ENCODE measurements around the gene AKAP6.

GRCh38 chr14:32608857-32609256 is 279.8 kb downstream of the AKAP6 start:
- TF ChIP-seq, protein P1, sequence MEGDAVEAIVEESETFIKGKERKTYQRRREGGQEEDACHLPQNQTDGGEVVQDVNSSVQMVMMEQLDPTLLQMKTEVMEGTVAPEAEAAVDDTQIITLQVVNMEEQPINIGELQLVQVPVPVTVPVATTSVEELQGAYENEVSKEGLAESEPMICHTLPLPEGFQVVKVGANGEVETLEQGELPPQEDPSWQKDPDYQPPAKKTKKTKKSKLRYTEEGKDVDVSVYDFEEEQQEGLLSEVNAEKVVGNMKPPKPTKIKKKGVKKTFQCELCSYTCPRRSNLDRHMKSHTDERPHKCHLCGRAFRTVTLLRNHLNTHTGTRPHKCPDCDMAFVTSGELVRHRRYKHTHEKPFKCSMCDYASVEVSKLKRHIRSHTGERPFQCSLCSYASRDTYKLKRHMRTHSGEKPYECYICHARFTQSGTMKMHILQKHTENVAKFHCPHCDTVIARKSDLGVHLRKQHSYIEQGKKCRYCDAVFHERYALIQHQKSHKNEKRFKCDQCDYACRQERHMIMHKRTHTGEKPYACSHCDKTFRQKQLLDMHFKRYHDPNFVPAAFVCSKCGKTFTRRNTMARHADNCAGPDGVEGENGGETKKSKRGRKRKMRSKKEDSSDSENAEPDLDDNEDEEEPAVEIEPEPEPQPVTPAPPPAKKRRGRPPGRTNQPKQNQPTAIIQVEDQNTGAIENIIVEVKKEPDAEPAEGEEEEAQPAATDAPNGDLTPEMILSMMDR (IDR thresholded peaks at IDR 0.05; ENCODE audit: low read length): no peak
- no peak for TF ChIP-seq EZH2 (IDR thresholded peaks at IDR 0.05; ENCODE audit: borderline replicate concordance, low read length)
